Activated T-cell treated with anti-CD3 and anti-CD28 coated beads for 24 hours (primary cell): ENCODE results near the gene CNN3.
"Not testable (repeated sequence)": the region's sequence is repeated elsewhere in the genome, so short reads cannot be mapped to it uniquely, and the experiment has no call there.

ENCODE experiments used
- DNase-seq: peaks from one replicate; pipeline ENCODE4 v3.0.0-alpha.2; 2020; ENCODE audit warnings: low read depth

CNN3 gene

GRCh38 chr1:94949681-94950661, 23.1 kb upstream of the CNN3 start:
- DNase-seq, result no peak

DNA sequence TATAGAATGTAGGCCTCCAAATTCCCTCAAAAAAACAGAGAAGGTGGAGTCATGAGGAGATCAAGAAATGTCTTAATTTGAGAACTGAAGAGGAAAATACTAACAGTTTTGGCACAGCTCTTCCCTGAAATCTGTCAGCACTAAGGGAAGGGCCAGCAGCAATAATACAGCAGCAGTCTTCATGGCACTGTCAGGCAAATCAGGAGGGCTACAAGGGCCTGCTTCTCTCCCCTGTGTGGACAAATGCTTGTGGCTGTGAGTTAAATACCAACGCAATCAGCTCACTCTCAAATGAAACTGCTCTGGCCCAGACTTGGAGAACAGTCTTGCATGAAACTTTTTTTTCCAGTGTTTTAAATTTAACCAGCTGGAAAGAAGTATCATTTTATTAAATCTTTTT, 20.5 kb upstream of the CNN3 start:
- no peak for DNase-seq

- no peak for DNase-seq
Measured at GRCh38 chr1:94946886-94947285, 20.0 kb upstream of the CNN3 start.

DNA sequence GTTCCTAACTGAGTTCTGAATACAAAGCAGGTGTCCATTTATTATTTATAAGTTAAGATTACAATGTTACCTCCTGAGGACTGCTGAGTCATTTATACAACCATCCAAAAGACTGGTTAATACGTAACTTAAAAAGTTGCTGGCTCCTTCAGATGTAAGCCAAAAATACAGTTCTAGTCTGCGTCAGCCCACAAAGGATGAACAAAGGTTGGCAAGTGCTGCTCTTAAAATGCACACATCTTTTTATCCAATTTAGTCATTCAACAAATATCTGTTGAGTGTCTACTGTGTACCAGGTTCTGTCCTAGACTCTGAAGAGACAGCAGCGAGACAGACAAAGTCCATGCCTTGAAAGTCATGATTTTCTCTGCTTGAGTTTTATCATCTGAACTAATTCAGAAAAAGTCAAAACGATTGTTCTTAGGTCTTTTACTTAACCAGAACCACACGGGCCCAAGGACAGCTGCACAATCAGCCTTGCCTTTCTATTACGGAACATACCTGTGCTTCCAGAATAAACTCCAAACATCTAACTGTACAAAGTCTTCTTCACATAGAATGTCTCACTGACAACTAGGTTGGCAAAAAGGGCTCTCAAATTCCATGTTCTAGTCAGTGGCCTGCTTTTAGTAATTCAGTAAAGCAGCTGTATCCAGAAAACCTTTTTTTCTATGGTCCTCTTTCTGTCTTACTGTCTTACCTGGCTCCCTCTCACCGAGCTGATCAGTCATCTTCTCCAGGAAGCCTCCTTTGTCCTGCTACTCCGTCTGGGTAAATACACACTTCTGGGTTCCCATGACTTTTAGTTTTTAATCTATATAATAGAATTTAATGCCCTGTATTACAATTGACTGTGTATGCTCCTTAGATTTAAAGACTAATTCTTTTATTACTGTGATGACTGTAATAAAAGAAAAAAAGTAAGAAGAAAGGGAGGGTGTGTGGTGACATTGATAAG, 15.5 kb upstream of the CNN3 start:
- no peak for DNase-seq

DNA sequence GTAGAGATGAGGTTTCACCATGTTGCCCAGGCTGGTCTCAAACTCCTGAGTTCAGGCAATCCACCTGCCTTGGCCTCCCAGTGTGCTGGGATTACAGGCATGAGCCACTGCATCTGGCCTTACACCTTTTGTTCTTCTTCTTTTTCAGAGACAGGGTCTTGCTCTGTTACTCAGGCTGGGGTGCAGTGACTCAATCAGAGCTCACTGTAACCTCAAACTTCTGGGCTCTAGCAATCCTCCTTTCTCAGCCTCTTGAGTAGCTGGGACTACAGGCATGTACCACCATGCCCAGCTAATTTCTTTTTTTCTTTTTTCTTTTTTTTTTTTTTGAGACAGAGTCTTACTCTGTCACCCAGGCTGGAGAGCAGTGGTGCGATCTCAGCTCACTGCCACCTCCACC, 14.6 kb upstream of the CNN3 start:
- DNase-seq, result not testable (repeated sequence)

DNA sequence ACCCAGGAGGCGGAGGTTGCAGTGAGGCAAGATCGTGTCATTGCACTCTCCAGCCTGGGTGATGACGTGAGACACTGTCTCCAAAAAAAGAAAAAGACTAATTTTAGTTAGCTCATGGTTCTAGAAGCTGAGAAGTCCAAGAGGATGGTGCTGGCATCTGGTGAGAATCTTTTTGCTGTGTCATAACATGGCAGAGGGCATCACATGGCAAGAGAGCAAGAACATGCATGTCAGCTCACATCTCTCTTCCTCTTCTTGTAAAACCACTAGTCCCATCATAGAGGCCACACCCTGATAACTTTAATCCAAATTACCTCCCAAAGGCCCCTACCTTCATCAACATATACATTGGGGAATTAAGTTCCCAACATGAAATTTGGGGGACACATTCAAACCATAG, 13.8 kb upstream of the CNN3 start:
- DNase-seq, result no peak

DNA sequence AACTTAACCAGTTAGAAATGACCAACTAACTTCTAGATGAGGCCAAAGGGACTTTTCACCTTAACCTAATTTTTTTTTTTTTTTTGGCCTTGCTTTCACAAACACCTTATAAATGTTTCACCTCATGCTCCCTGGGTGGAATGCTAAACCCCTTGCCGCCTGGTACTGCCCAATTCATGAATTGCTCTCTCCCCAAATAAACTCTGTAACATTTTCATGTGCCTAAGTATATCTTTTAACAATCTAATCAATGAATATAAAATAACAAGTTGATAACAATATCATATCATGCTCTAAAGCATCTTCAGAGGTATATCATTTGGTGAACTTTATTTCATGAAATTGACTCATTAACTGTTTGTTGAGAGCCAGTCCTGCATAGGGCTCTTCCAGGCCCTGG, 10.9 kb upstream of the CNN3 start:
- DNase-seq, result no peak

DNA sequence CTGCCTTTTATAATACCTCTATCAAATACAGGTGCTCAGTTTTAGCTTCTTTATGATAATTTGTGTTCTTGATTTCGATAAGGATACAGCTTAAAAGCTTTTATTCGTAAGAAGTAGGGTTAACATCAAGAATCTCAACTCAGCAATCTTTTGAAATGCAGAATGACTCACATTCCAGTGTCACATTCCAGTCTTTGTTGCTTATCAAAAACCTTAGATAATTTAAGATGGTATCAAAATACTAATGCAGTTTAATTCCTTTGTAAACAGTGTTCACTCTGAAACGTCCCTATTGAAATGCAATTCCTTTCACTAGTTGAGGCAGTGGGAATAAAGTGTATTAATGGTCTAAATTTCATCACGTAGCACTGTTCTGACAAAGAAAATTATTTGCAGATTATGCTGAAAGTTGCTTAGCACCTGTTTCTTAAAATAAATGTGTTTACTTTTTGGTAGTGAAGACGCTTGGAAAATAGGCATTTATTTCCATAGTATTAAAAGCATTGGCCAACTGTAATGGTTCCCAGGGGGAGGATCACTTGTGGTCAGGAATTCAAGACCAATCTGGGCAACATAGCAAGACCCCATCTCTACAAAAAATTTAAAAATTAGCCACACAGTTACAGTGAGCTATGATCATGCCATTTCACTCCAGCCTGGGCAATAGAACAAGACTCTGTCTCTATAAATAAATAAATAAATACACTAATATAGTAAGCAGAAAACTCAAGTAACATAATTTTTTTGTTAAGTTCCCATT, 10.1 kb upstream of the CNN3 start:
- no peak for DNase-seq

- no peak for DNase-seq
Measured at GRCh38 chr1:94935476-94935875, 8.6 kb upstream of the CNN3 start.

GRCh38 chr1:94935034-94935433, 8.1 kb upstream of the CNN3 start:
- DNase-seq, result no peak

GRCh38 chr1:94934551-94934950, 7.6 kb upstream of the CNN3 start:
- no peak for DNase-seq

DNA sequence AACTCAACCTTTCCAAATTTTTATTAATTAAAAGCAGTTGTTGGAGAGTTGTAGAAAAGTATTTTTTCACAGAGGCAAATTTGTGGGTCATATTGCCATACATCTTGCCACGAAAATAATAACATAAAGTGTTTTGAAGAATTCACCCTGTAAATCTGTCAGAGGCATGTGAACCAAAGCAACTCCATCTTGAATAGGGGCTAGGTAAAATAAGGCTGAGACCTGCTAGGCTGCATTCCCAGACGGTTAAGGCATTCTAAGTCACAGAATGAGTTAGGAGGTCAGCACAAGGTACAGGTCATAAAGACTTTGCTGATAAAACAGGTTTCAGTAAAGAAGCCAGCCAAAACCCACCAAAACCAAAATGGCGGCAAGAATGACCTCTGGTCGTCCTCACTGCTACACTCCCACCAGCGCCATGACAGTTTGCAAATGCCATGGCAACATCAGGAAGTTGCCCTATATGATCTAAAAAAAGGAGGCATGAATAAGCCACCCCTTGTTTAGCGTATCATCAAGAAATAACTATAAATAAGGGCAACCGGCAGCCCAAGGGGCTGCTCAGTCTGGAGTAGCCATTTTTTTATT, 4.4 kb upstream of the CNN3 start:
- no peak for DNase-seq

- DNase-seq, result no peak
Measured at GRCh38 chr1:94929351-94930217, 2.7 kb upstream of the CNN3 start.

- no peak for DNase-seq
Measured at GRCh38 chr1:94928293-94928939, 1.5 kb upstream of the CNN3 start.

DNA sequence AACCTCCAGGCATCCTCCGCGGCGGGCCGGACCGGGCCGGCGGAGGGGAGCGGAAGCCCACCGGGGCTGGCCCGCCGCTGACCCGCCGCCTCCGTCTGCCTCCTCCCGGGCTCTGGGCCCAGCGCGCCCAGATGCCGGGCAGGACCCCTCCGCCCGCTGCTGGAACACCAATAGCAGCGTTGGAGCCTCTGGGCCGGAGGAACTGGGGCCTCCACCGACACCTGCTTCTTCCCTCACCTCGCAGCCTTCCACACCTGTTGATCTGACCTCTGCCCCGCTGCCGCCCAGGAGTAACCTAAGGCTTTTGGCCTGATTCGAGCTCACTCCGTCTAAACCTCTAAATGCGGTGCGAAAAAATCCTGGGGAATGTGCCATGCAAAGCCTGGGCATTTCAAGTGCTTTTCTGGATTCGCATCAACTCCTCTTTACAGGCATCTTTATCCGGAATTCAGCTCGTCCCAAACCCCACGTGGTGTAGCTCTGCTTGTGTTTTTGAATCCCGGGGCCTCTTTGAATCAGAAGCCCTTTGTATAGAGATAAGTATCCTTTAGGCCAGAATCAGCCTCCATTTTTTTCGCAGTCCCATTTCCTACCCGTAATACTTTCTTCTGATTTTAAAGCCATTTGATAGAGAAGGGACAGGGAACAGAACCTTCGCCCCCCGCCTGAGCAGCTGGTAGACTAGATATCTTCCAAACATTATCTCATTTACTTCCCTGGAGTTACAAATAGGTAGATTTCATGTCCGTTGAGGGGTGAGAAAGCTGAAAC, 680 bp upstream of the CNN3 start:
- no peak for DNase-seq

DNA sequence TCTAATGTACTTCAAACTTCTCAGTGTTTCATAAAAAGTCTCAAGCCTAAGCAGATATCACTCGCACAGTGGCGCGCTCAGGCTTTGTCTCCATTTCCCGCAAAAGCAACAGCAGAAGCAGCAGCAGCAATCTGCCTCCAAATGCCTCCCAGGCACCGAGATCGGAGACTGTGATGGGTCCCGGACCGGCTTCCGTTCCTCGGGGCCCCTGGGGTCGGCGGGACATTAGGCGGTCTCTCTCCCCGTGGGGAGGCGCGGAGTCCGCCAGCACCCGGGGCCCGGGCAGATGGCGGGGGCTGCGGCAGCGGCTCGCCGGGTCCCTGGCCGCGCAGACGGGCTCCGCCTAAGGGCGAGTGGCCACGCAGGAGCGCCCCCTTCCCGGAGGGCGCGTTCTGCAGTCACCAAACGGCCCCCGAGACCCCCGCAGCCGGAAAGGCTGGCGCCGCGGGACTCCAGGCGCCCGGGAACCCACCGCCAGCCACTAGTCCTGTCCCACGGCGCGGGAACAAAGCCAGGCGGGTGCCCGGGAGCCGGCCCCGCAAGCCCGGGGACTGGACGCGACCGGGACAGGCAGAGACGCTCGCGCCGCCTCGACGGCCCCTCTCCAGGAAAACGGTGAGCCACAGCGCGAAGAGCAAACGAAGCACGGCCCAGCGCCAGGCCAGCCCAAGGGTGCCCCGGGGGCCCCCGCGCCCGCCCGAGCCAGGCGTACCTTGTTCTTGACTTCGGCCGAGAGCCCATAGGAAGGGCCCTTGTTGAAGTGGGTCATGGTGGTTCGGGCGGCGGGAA, 590 bp downstream of the CNN3 start:
- no peak for DNase-seq

DNA sequence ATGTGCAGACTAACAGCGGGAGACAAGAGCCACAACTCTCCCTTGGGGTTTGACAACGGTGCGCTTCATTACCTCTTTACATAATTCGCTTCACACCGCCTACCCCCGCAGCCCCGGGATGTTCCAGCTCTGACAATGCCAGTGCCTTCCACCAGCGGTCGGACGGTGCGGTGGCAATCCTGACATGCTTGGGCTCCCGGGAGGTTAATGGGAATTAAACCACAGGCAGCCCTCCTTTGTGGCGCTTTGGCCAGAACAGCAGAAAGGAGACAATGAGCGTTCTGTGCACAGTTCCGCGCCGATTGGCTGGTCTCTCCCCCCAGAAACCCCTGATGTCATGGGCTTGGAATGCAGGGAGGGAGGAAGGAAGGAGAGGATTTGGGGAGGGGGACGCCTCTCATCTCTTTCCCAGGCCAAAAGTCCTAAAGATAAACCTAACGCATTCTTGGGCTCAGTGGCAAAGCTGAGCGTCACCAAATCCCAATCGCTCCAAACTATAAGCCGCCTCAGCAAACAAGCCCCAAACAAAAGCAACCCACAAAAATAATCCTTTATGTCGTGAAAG, 1.3 kb downstream of the CNN3 start:
- no peak for DNase-seq

- no peak for DNase-seq
Measured at GRCh38 chr1:94925004-94925403, 1.9 kb downstream of the CNN3 start.
